HepG2 (cell line): Measurements from ENCODE around the gene FNBP1L.

Experiments
- POLR2A ChIP-seq, 2 experiments: IDR thresholded peaks; 2 replicates each; pipeline ENCODE4 v1.6.1; 2011; ENCODE audit warnings: low read depth in 2 of 2, low read length in 2 of 2, mild to moderate bottlenecking in 1 of 2, moderate library complexity in 1 of 2; ENCODE audit not compliant: insufficient read depth in 1 of 2
- TF ChIP-seq, protein P1 (sequence below): sonication (generic); formaldehyde crosslinking; conservative IDR thresholded peaks from 2 replicates; pipeline ENCODE4 v1.4.0; 2020; ENCODE audit warnings: missing genetic modification reagents

GRCh38 chr1:93554883-93555872 is 107.3 kb downstream of the FNBP1L start:
- TF ChIP-seq POLR2A (IDR thresholded peaks at IDR 0.05; ENCODE audit: insufficient read depth in 1 of 2, low read depth in 2 of 2, low read length in 2 of 2) = no peak
- TF ChIP-seq, protein P1, sequence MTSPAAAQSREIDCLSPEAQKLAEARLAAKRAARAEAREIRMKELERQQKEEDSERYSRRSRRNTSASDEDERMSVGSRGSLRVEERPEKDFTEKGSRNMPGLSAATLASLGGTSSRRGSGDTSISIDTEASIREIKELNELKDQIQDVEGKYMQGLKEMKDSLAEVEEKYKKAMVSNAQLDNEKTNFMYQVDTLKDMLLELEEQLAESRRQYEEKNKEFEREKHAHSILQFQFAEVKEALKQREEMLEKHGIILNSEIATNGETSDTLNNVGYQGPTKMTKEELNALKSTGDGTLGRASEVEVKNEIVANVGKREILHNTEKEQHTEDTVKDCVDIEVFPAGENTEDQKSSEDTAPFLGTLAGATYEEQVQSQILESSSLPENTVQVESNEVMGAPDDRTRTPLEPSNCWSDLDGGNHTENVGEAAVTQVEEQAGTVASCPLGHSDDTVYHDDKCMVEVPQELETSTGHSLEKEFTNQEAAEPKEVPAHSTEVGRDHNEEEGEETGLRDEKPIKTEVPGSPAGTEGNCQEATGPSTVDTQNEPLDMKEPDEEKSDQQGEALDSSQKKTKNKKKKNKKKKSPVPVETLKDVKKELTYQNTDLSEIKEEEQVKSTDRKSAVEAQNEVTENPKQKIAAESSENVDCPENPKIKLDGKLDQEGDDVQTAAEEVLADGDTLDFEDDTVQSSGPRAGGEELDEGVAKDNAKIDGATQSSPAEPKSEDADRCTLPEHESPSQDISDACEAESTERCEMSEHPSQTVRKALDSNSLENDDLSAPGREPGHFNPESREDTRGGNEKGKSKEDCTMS (CRISPR knock-in tag) = no peak
